Measurements from ENCODE around the gene NLRC3. TPM values are rescaled to one million over a fixed set of nuclear protein-coding genes. Genes with fewer than 3 reads are reported as not detected.

The NLRC3 gene
- total RNA-seq, 1 donor from 2014 or later: 0.12 TPM

- H3K4me1 Mint-ChIP-seq (ENCODE audit: low read depth): no peaks in the 10 kb centered on the region
- H3K4me3 Mint-ChIP-seq (ENCODE audit: unreplicated experiment): no peak overlapping the region
- no peak for TF ChIP-seq CTCF (IDR thresholded peaks at IDR 0.05)
- no peak overlapping the region for H3K27ac Mint-ChIP-seq (ENCODE audit: unreplicated experiment)
- H3K9me3 Mint-ChIP-seq (ENCODE audit: low read depth): no peaks in the 10 kb centered on the region
- no peaks in the 10 kb centered on the region for H3K27me3 Mint-ChIP-seq (ENCODE audit: low read depth)
- peaks cover 25% of the 10 kb centered on the region for H3K36me3 Mint-ChIP-seq (ENCODE audit: low read depth)
- DNase-seq (ENCODE audit: low spot score): peak; percentile 72
Measured at GRCh38 chr16:3592559-3592958, 15.4 kb upstream of the NLRC3 start.

GRCh38 chr16:3591991-3592390, 14.8 kb upstream of the NLRC3 start:
- DNase-seq (ENCODE audit: low spot score): peak; percentile 78
- H3K9me3 Mint-ChIP-seq (ENCODE audit: low read depth): no peaks in the 10 kb centered on the region
- TF ChIP-seq CTCF (IDR thresholded peaks at IDR 0.05): no peak
- no peak overlapping the region for H3K27ac Mint-ChIP-seq (ENCODE audit: unreplicated experiment)
- peaks cover 25% of the 10 kb centered on the region for H3K36me3 Mint-ChIP-seq (ENCODE audit: low read depth)
- no peak overlapping the region for H3K4me3 Mint-ChIP-seq (ENCODE audit: unreplicated experiment)
- H3K27me3 Mint-ChIP-seq (ENCODE audit: low read depth): no peaks in the 10 kb centered on the region
- no peaks in the 10 kb centered on the region for H3K4me1 Mint-ChIP-seq (ENCODE audit: low read depth)

- TF ChIP-seq CTCF (IDR thresholded peaks at IDR 0.05): no peak
- H3K27ac Mint-ChIP-seq (ENCODE audit: unreplicated experiment): no peak overlapping the region
- no peak overlapping the region for H3K4me3 Mint-ChIP-seq (ENCODE audit: unreplicated experiment)
- H3K27me3 Mint-ChIP-seq (ENCODE audit: low read depth): no peaks in the 10 kb centered on the region
- no peak for DNase-seq (ENCODE audit: low spot score)
- no peaks in the 10 kb centered on the region for H3K4me1 Mint-ChIP-seq (ENCODE audit: low read depth)
- peaks cover 25% of the 10 kb centered on the region for H3K36me3 Mint-ChIP-seq (ENCODE audit: low read depth)
- no peaks in the 10 kb centered on the region for H3K9me3 Mint-ChIP-seq (ENCODE audit: low read depth)
Measured at GRCh38 chr16:3591436-3591803, 14.2 kb upstream of the NLRC3 start.

GRCh38 chr16:3590736-3591435, 13.7 kb upstream of the NLRC3 start:
- Mint-ChIP-seq H3K36me3 (ENCODE audit: low read depth) (peaks cover 25% of the 10 kb centered on the region), H3K4me3 (ENCODE audit: unreplicated experiment) (no peak overlapping the region), H3K4me1 (ENCODE audit: low read depth) (no peaks in the 10 kb centered on the region), H3K9me3 (ENCODE audit: low read depth) (no peaks in the 10 kb centered on the region), H3K27me3 (ENCODE audit: low read depth) (no peaks in the 10 kb centered on the region), H3K27ac (ENCODE audit: unreplicated experiment) (no peak overlapping the region)
- peak; percentile 56 for DNase-seq (ENCODE audit: low spot score)
- no peak for TF ChIP-seq CTCF (IDR thresholded peaks at IDR 0.05)

- Mint-ChIP-seq H3K4me3 (ENCODE audit: unreplicated experiment) (no peak overlapping the region), H3K4me1 (ENCODE audit: low read depth) (no peaks in the 10 kb centered on the region), H3K27me3 (ENCODE audit: low read depth) (no peaks in the 10 kb centered on the region), H3K36me3 (ENCODE audit: low read depth) (peaks cover 21% of the 10 kb centered on the region), H3K27ac (ENCODE audit: unreplicated experiment) (no peak overlapping the region), H3K9me3 (ENCODE audit: low read depth) (no peaks in the 10 kb centered on the region)
- DNase-seq (ENCODE audit: low spot score): peak; percentile 91
- no peak for TF ChIP-seq CTCF (IDR thresholded peaks at IDR 0.05)
Measured at GRCh38 chr16:3589991-3590701, 12.9 kb upstream of the NLRC3 start.
